RWPE2 (cell line): ENCODE data around the gene PPP1R36.

Experiments used
- ATAC-seq: fragments of 200-7000 bp; cut with Tn5 transposase; 3 replicates; pipeline ENCODE4 v1.9.1; 2021; ENCODE audit warnings: low read depth
- DNase-seq: peaks from one replicate; pipeline ENCODE4 v3.0.0-alpha.2; 2020; ENCODE audit warnings: low spot score
- H3K27ac ChIP-seq: fragments of 450-650 bp; 2 replicates; pipeline ENCODE4 v1.5.1; 2017; ENCODE audit warnings: mild to moderate bottlenecking; ENCODE audit not compliant: poor library complexity, severe bottlenecking
- H3K27me3 ChIP-seq: fragments of 250-450 bp; sonication (Bioruptor Pico); 2 replicates; pipeline ENCODE4 v1.5.1; 2021; ENCODE audit warnings: mild to moderate bottlenecking, moderate library complexity; ENCODE audit not compliant: insufficient read depth, poor library complexity, severe bottlenecking
- H3K36me3 ChIP-seq: fragments of 250-450 bp; sonication (Bioruptor Pico); 2 replicates; pipeline ENCODE4 v1.5.1; 2020; ENCODE audit warnings: low read depth, mild to moderate bottlenecking, moderate library complexity
- H3K4me1 ChIP-seq: fragments of 250-450 bp; sonication (Bioruptor Pico); 2 replicates; pipeline ENCODE4 v1.5.1; 2021; ENCODE audit warnings: mild to moderate bottlenecking, moderate library complexity; ENCODE audit not compliant: insufficient read depth, poor library complexity, severe bottlenecking
- H3K4me3 ChIP-seq: fragments of 250-450 bp; sonication (Bioruptor Pico); 2 replicates; pipeline ENCODE4 v1.5.1; 2021; ENCODE audit warnings: mild to moderate bottlenecking, moderate library complexity; ENCODE audit not compliant: severe bottlenecking
- H3K9me3 ChIP-seq: fragments of 250-450 bp; sonication (Bioruptor Pico); 2 replicates; pipeline ENCODE4 v1.5.1; 2021; ENCODE audit warnings: mild to moderate bottlenecking, moderate library complexity; ENCODE audit not compliant: severe bottlenecking
- CTCF ChIP-seq: fragments of 450-650 bp; IDR thresholded peaks from one replicate; pipeline ENCODE4 v1.5.1; 2017; ENCODE audit warnings: mild to moderate bottlenecking, moderate library complexity; ENCODE audit not compliant: poor library complexity, severe bottlenecking

Gene PPP1R36

GRCh38 chr14:64574371-64575107 is 24.8 kb downstream of the PPP1R36 start:
- H3K36me3 ChIP-seq: no peaks in the 10 kb centered on the region

DNA sequence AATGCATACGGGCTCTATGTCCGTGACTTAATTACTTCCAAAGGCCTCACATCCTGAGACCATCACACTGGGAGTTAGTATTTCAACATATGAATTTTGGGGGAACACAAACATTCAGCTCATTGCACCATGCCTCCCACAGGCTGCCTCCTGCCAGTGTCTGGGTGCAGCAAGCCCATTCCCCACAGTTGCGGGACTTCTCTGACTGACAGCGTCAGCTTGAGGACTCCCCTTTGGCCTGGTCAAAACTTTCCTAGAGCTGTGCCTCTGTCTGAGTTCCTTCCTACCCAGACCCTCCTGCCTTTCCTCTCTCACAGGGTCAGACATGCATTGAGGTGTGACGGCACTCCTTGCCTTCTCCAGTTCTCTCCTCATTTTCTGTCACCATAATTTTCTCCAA is 27.4 kb downstream of the PPP1R36 start:
- ATAC-seq (no peak), DNase-seq (no peak)
- no peak for TF ChIP-seq CTCF
- no peaks in the 10 kb centered on the region for H3K9me3 ChIP-seq
- no peaks in the 10 kb centered on the region for H3K4me1 ChIP-seq
- H3K27me3 ChIP-seq: no peaks in the 10 kb centered on the region
- H3K36me3 ChIP-seq: no peaks in the 10 kb centered on the region
- no peak overlapping the region for H3K4me3 ChIP-seq
- H3K27ac ChIP-seq: no peak overlapping the region

More at GRCh38 chr14:64574371-64575107, 24.8 kb downstream of the PPP1R36 start:
- H3K4me3 ChIP-seq: no peak overlapping the region
- H3K4me1 ChIP-seq: peaks cover 3% of the 10 kb centered on the region
- no peaks in the 10 kb centered on the region for H3K27me3 ChIP-seq
- TF ChIP-seq CTCF: no peak
- ATAC-seq: no peak
- no peak for DNase-seq
- no peak overlapping the region for H3K27ac ChIP-seq
- H3K9me3 ChIP-seq: no peaks in the 10 kb centered on the region

DNA sequence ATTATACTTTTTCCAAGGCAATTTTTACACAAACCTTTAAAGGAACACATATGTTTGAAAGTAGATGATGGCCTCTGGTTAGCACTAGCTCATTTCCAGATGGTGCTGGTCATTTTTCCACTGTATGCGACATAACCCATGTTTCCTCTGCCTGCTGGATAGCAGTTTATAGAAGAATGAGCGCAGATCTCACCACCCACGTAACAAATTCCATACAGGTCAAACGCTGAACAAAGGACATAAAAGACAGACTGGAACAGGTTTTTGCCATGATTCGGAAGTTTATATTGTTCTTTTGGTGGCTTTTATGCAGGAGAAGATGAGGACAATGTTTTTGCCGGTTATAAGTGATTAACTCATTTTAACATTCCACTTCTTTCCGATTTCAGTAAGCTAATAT is 30.7 kb downstream of the PPP1R36 start:
- Histone ChIP-seq H3K4me3 (no peak overlapping the region), H3K4me1 (no peaks in the 10 kb centered on the region), H3K27me3 (no peaks in the 10 kb centered on the region), H3K9me3 (no peaks in the 10 kb centered on the region), H3K36me3 (no peaks in the 10 kb centered on the region), H3K27ac (no peak overlapping the region)
- no peak for TF ChIP-seq CTCF
- ATAC-seq (no peak), DNase-seq (no peak)

DNA sequence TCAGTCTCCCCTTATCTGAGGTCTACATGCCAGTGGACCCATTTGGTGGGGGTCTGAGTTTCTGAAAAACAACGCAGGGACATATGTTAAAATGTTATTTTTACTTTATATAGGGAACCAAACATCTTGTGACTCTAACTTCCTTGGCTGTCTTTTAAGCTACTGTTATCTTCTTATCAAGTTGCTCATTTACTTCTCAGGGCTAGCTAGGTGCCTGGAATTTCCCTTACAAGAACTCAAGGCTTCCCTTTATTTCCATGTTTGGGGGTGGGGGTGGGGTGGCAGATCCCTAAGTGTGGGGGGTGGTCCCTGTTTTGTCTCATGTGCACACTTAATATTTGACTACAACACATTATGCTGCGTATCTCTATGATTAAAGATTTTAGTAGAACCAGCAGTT is 31.6 kb downstream of the PPP1R36 start:
- Histone ChIP-seq H3K36me3 (no peaks in the 10 kb centered on the region), H3K27me3 (no peaks in the 10 kb centered on the region), H3K9me3 (no peaks in the 10 kb centered on the region), H3K4me3 (no peak overlapping the region), H3K4me1 (no peaks in the 10 kb centered on the region), H3K27ac (no peak overlapping the region)
- TF ChIP-seq CTCF: no peak
- ATAC-seq (no peak), DNase-seq (no peak)

DNA sequence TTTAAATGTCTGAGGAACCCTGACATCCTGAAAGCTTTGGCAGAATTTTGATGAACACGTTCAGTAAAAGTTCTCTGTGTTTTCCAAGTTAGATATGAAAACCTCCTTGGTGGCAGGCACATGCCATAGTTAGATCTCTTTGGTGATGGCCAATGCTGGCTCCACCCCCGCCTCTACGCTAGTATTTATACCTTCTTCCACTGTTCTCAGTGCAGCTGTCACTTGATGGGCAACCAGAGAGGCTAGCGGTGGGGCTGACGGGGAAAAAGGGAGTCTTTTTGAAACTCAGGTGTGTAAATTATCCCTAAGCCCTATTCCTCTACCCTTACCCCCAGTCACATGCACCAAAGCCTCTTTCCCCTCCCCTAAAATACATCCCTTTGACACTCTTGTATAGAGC is 32.1 kb downstream of the PPP1R36 start:
- ATAC-seq (no peak), DNase-seq (no peak)
- Histone ChIP-seq H3K36me3 (no peaks in the 10 kb centered on the region), H3K9me3 (no peaks in the 10 kb centered on the region), H3K4me3 (no peak overlapping the region), H3K4me1 (no peaks in the 10 kb centered on the region), H3K27ac (no peak overlapping the region), H3K27me3 (no peaks in the 10 kb centered on the region)
- TF ChIP-seq CTCF: no peak
